Fibroblast of mammary gland (primary cell): ENCODE data around the gene FAM13A.
A peak's percentile ranks its signal among the peaks of the same experiment; 100 is the strongest.
"Not testable (repeated sequence)": the region's sequence is repeated elsewhere in the genome, so short reads cannot be mapped to it uniquely, and the experiment has no call there.

Source experiments
- DNase-seq: peaks from one replicate; pipeline ENCODE4 v3.0.0-alpha.2; 2010; ENCODE audit warnings: low read depth
- H3K4me3 ChIP-seq: 2 replicates; pipeline ENCODE4 v1.5.1; 2011; ENCODE audit warnings: low read depth, mild to moderate bottlenecking, low read length, moderate library complexity; ENCODE audit not compliant: control insufficient read depth
- CTCF ChIP-seq: conservative IDR thresholded peaks from 2 replicates; pipeline ENCODE4 v1.5.1; 2011; ENCODE audit warnings: low read depth, low read length, inconsistent platforms; ENCODE audit not compliant: control insufficient read depth, insufficient read depth

FAM13A gene

DNA sequence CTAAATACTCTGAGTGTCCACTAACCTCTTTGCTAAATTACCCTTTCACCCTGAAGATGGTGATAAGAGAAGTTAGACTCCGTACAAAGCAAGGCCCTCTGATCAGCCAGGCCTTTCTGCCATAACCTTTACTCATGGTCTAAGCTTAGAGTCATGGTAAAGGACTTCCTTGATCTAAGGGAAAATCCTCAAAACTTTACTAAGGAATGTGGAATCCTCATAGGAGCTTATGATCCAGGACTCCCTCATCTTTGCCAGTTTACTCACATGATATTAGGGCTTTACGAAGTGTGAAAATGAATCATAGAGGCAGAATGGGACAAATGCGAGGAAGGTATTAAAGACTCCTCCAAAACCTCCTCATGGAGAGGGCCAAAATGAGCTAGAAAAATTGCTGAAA, 7.9 kb upstream of the FAM13A start:
- no peak overlapping the region for H3K4me3 ChIP-seq
- peak; percentile 71 for DNase-seq
- TF ChIP-seq CTCF, result no peak

DNA sequence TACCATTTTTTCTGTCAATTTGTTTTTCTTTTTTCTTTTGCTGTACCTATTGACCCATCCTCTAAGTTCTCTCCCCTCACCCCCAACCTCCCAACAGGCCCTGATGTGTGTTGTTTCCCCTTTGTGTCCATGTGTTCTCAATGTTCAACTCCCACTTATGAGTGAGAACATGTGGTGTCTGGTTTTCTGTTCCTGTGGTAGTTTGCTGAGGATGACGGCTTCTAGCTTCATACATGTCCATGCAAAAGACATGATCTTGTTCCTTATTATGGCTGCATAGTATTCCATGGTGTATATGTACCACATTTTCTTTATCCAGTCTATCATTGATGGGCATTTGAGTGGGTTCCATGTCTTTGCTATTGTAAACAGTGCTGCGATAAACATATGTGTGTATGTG, 859 bp upstream of the FAM13A start:
- DNase-seq, H3K4me3 ChIP-seq: not testable (repeated sequence)

DNA sequence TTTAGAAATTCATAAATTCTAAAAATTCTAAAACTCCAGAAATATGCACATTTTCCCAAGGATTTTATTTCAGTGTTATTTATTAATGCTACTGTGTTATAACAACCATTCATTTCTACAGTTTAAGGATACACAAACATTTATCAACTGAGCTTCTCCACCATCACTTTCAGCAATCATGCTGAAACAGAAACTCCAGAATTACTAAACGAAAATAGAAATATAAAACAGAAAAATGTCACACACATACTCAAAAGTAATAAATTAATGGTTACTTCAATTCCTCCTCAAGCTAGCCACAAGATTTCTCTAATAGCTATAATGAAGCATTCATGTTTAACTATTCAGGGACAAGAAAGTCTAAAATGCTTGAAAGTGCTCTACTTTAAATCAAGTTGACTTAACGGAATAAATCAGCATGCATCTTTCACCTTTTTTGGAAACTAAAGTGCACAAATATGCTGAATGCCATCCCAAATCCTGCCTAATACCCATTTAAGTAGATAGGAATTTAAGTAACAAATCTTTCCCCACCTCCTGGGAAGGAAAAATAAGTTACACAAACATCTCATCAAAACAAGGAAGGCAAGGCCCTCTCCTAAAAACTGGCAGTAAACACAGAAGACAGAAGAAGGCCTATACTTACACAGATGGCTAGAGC, 563 bp downstream of the FAM13A start:
- no peak for TF ChIP-seq CTCF
- H3K4me3 ChIP-seq, result peak overlapping the region; percentile 65
- no peak for DNase-seq

GRCh38 chr4:89055157-89056080, 1.6 kb downstream of the FAM13A start:
- peak; percentile 10 for DNase-seq
- H3K4me3 ChIP-seq, result peak overlapping the region; percentile 65
- no peak for TF ChIP-seq CTCF

DNA sequence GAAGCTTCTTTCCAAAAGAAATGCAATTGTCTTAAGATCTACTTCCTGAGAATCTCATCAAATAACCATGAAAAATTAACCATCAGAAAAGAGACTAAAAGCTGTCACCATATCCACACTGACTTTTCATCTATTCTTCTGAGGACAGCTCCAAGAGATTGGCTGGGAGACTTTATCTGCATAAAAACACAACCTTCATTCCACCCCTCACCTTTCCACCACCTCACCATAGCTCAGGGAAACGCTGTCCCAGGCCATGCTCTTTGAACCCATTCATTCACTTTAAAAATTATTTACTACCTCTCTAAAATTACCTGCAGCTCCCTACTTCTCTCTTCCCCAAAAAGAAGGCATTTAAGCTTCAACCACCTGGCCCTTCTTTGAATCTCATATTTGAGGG, 2.4 kb downstream of the FAM13A start:
- no peak for TF ChIP-seq CTCF
- no peak for DNase-seq
- no peak overlapping the region for H3K4me3 ChIP-seq

DNA sequence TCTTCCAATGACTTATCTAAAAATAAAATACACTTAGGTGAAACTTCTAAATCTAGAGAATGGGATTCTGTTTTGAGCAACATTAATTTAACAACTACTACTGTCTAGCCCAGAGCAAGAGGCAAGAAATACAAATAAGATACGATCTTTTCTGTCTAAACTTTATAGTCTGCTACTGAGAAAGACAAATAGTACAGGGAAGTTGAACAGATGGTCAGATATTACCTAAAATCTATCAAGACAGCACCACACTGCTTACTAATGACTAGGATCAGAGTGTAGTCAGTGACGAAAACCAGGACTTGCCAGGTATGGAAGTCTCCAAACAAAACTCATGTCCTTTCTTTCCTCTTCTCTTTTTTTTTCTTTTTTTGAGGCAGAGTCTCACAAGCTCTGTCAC, 7.1 kb downstream of the FAM13A start:
- no peak overlapping the region for H3K4me3 ChIP-seq
- TF ChIP-seq CTCF, result no peak
- DNase-seq, result no peak

- no peak for TF ChIP-seq CTCF
- DNase-seq, result no peak
- H3K4me3 ChIP-seq, result no peak overlapping the region
Observed at GRCh38 chr4:89048906-89049601, 7.9 kb downstream of the FAM13A start.
